ENCODE results near the gene MADD. TPM values are rescaled to one million over a fixed set of nuclear protein-coding genes. Genes with fewer than 3 reads are reported as not detected.

MADD gene
- total RNA-seq, 1 experiment from 2014 or later = 41.0 TPM

GRCh38 chr11:47261291-47261800 is 8.6 kb upstream of the MADD start:
- H3K9me3 ChIP-seq (ENCODE audit: control insufficient read depth, low read depth, low read length) = no peaks in the 10 kb centered on the region
- Mint-ChIP-seq H3K9me3 (no peaks in the 10 kb centered on the region), H3K27me3 (ENCODE audit: low read depth) (no peaks in the 10 kb centered on the region; the same call in 1 of the 2 replicates), H3K36me3 (ENCODE audit: insufficient read depth in 1 of 3, low read depth in 3 of 3) (peaks cover 0 to 6% (median 0%) of the 10 kb centered on the region in 3 experiments; a peak in 3 of 7 replicates), H3K27ac (no peak overlapping the region; a peak in 3 of 7 replicates), H3K4me1 (peaks cover 19 to 23% of the 10 kb centered on the region in 2 experiments), H3K4me3 (no peak overlapping the region)
- H4K8ac ChIP-seq (replicated peaks; ENCODE audit: insufficient read length, low read depth, low read length) = no peak overlapping the region
- no peak overlapping the region for H3K23ac ChIP-seq (ENCODE audit: insufficient read length, low read depth, low read length)
- no peak overlapping the region for H3K27ac ChIP-seq (ENCODE audit: insufficient read length, low read depth, low read length)
- H4K91ac ChIP-seq (ENCODE audit: insufficient read length, low read depth, low read length) = no peak overlapping the region
- WGBS (ENCODE audit: extremely low coverage, insufficient read length, low lambda C conversion rate) = no CpG with 5 or more reads among the region's 22 CpGs
- no peaks in the 10 kb centered on the region for H3K79me2 ChIP-seq (ENCODE audit: insufficient read depth, low read length)
- H3T11ph ChIP-seq (ENCODE audit: low read length) = no peak overlapping the region
- no peak overlapping the region for H2BK20ac ChIP-seq (ENCODE audit: low read depth, low read length, poor library complexity, severe bottlenecking)
- H2BK12ac ChIP-seq (ENCODE audit: insufficient read length, low read depth, low read length) = no peak overlapping the region
- no peaks in the 10 kb centered on the region; the same call in 1 of the 2 replicates for H3K4me1 ChIP-seq (ENCODE audit: insufficient read depth, low read length)
- H2BK5ac ChIP-seq (ENCODE audit: insufficient read length, low read length) = no peak overlapping the region
- H3K18ac ChIP-seq (ENCODE audit: insufficient read length, low read depth, low read length) = no peak overlapping the region
- no peaks in the 10 kb centered on the region for H3K27me3 ChIP-seq (ENCODE audit: insufficient read depth, low read length)
- no peaks in the 10 kb centered on the region for H4K20me1 ChIP-seq (ENCODE audit: control insufficient read depth, insufficient read depth, insufficient read length)
- no peak overlapping the region for H3K14ac ChIP-seq (ENCODE audit: insufficient read depth, low read length)
- H4K5ac ChIP-seq (ENCODE audit: insufficient read length, low read depth, low read length) = no peak overlapping the region
- TF ChIP-seq CTCF (conservative IDR thresholded peaks at IDR 0.05) = no peak
- H3K56ac ChIP-seq (ENCODE audit: insufficient read length, low read depth, low read length) = no peak overlapping the region
- no peak for DNase-seq
- no peak overlapping the region for H2AK5ac ChIP-seq (ENCODE audit: insufficient read length, low read length)
- H3K9ac ChIP-seq (ENCODE audit: extremely low read depth, insufficient read length, low read length) = no peak overlapping the region
- H2AFZ ChIP-seq (ENCODE audit: low read length) = no peak overlapping the region
- no peak overlapping the region for H3K4me2 ChIP-seq (ENCODE audit: insufficient read depth, insufficient read length, low read length)
- H2BK15ac ChIP-seq (ENCODE audit: low read depth, low read length) = no peak overlapping the region
- peaks cover 4% of the 10 kb centered on the region for H3K23me2 ChIP-seq (ENCODE audit: insufficient read length, low read depth, low read length, poor library complexity, severe bottlenecking)
- no peak overlapping the region for H3K4ac ChIP-seq (ENCODE audit: low read depth, low read length)
- no peak overlapping the region for H2BK120ac ChIP-seq (ENCODE audit: low read depth, low read length, poor library complexity, severe bottlenecking)
- H3K79me1 ChIP-seq (ENCODE audit: insufficient read depth, low read depth, low read length, poor library complexity, severe bottlenecking) = no peaks in the 10 kb centered on the region
